ENCODE measurements around the gene ASB5.

DNA sequence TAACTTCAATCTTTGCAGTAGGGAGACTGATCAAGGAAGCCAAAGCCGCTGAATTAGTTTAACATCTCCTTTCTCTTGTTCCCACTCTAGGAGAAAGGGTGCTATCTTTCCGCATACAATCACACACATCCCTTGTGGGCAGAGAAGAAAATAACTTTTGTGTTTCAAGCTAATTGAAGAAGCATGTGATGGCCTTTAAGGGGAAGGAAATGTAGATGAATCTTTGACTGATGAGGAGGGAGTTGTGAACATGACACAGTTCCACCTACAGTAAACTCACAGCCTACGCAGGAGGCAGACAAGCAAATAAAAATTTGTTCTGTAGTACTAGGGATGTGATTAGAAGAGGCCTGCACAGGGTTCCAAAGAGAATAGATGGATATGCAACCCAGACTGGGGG is 58.9 kb downstream of the ASB5 start:
- TF ChIP-seq POLR2A (IDR thresholded peaks at IDR 0.05; ENCODE audit: low read depth, low read length): no peak
- TF ChIP-seq POLR2AphosphoS5 (IDR thresholded peaks at IDR 0.05; ENCODE audit: low read depth, low read length): no peak
- no peak for TF ChIP-seq SPI1 (IDR thresholded peaks at IDR 0.05; ENCODE audit: low read depth, low read length)
- TF ChIP-seq TAF1 (IDR thresholded peaks at IDR 0.05; ENCODE audit: low read depth, low read length): no peak
